ENCODE results near the gene SPTBN5. TPM values are rescaled to one million over a fixed set of nuclear protein-coding genes. Genes with fewer than 3 reads are reported as not detected.

Gene SPTBN5
- total RNA-seq, 1 experiment from 2014 or later, result 0.84 TPM

DNA sequence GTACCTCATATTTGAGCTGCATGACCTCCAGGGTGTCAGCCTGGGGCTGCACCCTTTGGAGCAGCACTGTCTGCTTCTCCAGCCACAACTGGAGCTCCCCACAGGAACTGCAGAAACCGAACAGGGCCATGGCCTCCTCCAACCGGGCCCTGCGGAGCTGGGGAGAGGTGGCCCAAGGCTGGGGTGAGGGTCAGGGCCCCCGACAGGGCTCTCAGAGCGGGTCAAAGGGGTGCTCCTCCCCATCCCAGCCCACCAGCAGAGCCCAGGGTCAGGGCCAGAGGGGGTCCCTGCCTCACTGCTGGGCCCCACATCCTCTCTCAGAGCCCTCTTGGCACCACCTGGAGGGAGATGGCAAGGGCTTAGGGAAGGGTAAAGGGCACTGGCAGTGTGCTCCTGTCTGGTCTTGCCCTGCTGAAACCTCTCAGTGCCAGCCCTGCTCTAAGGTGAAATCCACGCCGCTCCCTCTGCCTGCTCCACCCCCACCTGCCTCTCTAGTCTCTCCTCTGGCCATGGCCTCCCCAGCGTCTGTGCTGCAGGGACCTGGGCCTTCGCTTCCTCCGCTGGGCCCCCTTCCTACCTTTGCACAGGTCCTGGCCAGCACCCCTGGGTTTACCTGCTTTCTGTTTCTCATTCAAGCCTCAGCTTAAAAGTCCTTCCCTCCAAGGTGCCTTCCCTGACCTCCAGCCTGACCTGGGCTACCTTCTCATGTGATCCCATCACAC, 13.5 kb downstream of the SPTBN5 start:
- no peak overlapping the region for H3K4me2 ChIP-seq (ENCODE audit: low read length)
- H3K79me2 ChIP-seq (ENCODE audit: low read length), result no peaks in the 10 kb centered on the region
- ChIA-PET CTCF (no interaction called here), POLR2A (ENCODE audit: unreplicated experiment) (no interaction called here)
- H3K9ac ChIP-seq (ENCODE audit: low read length), result no peak overlapping the region
- no peak overlapping the region for H2AFZ ChIP-seq (ENCODE audit: low read length)
- H3K27me3 ChIP-seq (ENCODE audit: low read length), result no peaks in the 10 kb centered on the region
- no peaks in the 10 kb centered on the region for H3K9me3 ChIP-seq (ENCODE audit: low read length)
- TF ChIP-seq EZH2 (IDR thresholded peaks at IDR 0.05; ENCODE audit: low read length, unreplicated experiment), result no peak
- TF ChIP-seq EZH2phosphoT487 (IDR thresholded peaks at IDR 0.05; ENCODE audit: borderline replicate concordance, low read length), result no peak
- TF ChIP-seq CTCF (conservative IDR thresholded peaks at IDR 0.05; ENCODE audit: low read depth, low read length), result no peak
- no peaks in the 10 kb centered on the region for H4K20me1 ChIP-seq (ENCODE audit: low read length)
- no TSS peak for BruUV-seq (replicated peaks)
- no peaks in the 10 kb centered on the region for H3K4me1 ChIP-seq (ENCODE audit: insufficient read depth, low read length)
- no peak for ATAC-seq
- no peak overlapping the region for H3K27ac ChIP-seq (ENCODE audit: low read length)
- H3K9me2 ChIP-seq (replicated peaks; ENCODE audit: low read length), result no peaks in the 10 kb centered on the region
- intact Hi-C loops (cut with micrococcal nuclease), result no loop called here
- no peak for DNase-seq
- H3K4me3 ChIP-seq (ENCODE audit: low read length), result no peak overlapping the region
- H3K36me3 ChIP-seq (ENCODE audit: low read depth, low read length), result no peaks in the 10 kb centered on the region
- no peaks in the 10 kb centered on the region for H3F3A ChIP-seq (ENCODE audit: low read length, unreplicated experiment)

GRCh38 chr15:41879321-41879845, 14.5 kb downstream of the SPTBN5 start:
- Histone ChIP-seq H3F3A (ENCODE audit: low read length, unreplicated experiment) (no peaks in the 10 kb centered on the region), H3K9ac (ENCODE audit: low read length) (no peak overlapping the region), H3K4me1 (ENCODE audit: insufficient read depth, low read length) (no peaks in the 10 kb centered on the region), H3K9me3 (ENCODE audit: low read length) (no peaks in the 10 kb centered on the region), H3K27ac (ENCODE audit: low read length) (no peak overlapping the region), H3K9me2 (replicated peaks; ENCODE audit: low read length) (no peaks in the 10 kb centered on the region), H3K36me3 (ENCODE audit: low read depth, low read length) (no peaks in the 10 kb centered on the region), H3K27me3 (ENCODE audit: low read length) (no peaks in the 10 kb centered on the region), H4K20me1 (ENCODE audit: low read length) (no peaks in the 10 kb centered on the region), H3K4me2 (ENCODE audit: low read length) (no peak overlapping the region), H2AFZ (ENCODE audit: low read length) (no peak overlapping the region), H3K4me3 (ENCODE audit: low read length) (no peak overlapping the region), H3K79me2 (ENCODE audit: low read length) (no peaks in the 10 kb centered on the region)
- ChIA-PET POLR2A (ENCODE audit: unreplicated experiment) (no interaction called here), CTCF (no interaction called here)
- TF ChIP-seq CTCF (conservative IDR thresholded peaks at IDR 0.05; ENCODE audit: low read depth, low read length), result no peak
- TF ChIP-seq EZH2phosphoT487 (IDR thresholded peaks at IDR 0.05; ENCODE audit: borderline replicate concordance, low read length), result no peak
- TF ChIP-seq EZH2 (IDR thresholded peaks at IDR 0.05; ENCODE audit: low read length, unreplicated experiment), result no peak
- DNase-seq (no peak), ATAC-seq (no peak; the same call in 1 of the 2 replicates)
- intact Hi-C loops (cut with micrococcal nuclease), result no loop called here
- BruUV-seq (replicated peaks), result no TSS peak

- no peaks in the 10 kb centered on the region for H3F3A ChIP-seq (ENCODE audit: low read length, unreplicated experiment)
- ATAC-seq, result no peak
- DNase-seq, result no peak
- CTCF ChIA-PET, result no interaction called here
- H3K27me3 ChIP-seq (ENCODE audit: low read length), result no peaks in the 10 kb centered on the region
- H3K79me2 ChIP-seq (ENCODE audit: low read length), result no peaks in the 10 kb centered on the region
- no peaks in the 10 kb centered on the region for H3K9me2 ChIP-seq (replicated peaks; ENCODE audit: low read length)
- no peak overlapping the region for H3K4me3 ChIP-seq (ENCODE audit: low read length)
- H3K27ac ChIP-seq (ENCODE audit: low read length), result no peak overlapping the region
- no peaks in the 10 kb centered on the region for H3K9me3 ChIP-seq (ENCODE audit: low read length)
- no peak overlapping the region for H3K4me2 ChIP-seq (ENCODE audit: low read length)
- intact Hi-C loops (cut with micrococcal nuclease), result no loop called here
- POLR2A ChIA-PET (ENCODE audit: unreplicated experiment), result no interaction called here
- H4K20me1 ChIP-seq (ENCODE audit: low read length), result no peaks in the 10 kb centered on the region
- H3K4me1 ChIP-seq (ENCODE audit: insufficient read depth, low read length), result no peaks in the 10 kb centered on the region
- no peak overlapping the region for H2AFZ ChIP-seq (ENCODE audit: low read length)
- no peaks in the 10 kb centered on the region for H3K36me3 ChIP-seq (ENCODE audit: low read depth, low read length)
- TF ChIP-seq CTCF (conservative IDR thresholded peaks at IDR 0.05; ENCODE audit: low read depth, low read length), result no peak
- no peak for TF ChIP-seq EZH2phosphoT487 (IDR thresholded peaks at IDR 0.05; ENCODE audit: borderline replicate concordance, low read length)
- TF ChIP-seq EZH2 (IDR thresholded peaks at IDR 0.05; ENCODE audit: low read length, unreplicated experiment), result no peak
- H3K9ac ChIP-seq (ENCODE audit: low read length), result no peak overlapping the region
- BruUV-seq (replicated peaks), result no TSS peak
Measured at GRCh38 chr15:41878355-41878699, 15.5 kb downstream of the SPTBN5 start.

All from PC-3 (cell line).